Choroid plexus epithelial cell (primary cell): Measurements from ENCODE around the gene CRYZL1.

Experiments used
- DNase-seq: peaks from one replicate; pipeline ENCODE4 v3.0.0-alpha.2; 2010; ENCODE audit warnings: low read depth
- H3K4me3 ChIP-seq: 2 replicates; pipeline ENCODE4 v1.5.1; 2011; ENCODE audit warnings: low read depth, mild to moderate bottlenecking, control low read depth, low read length, moderate library complexity
- TF ChIP-seq, protein P1 (sequence below): conservative IDR thresholded peaks from 2 replicates; pipeline ENCODE4 v1.5.1; 2011; ENCODE audit warnings: low read depth, mild to moderate bottlenecking, control low read depth, inconsistent platforms, low read length, moderate library complexity

The CRYZL1 gene

DNA sequence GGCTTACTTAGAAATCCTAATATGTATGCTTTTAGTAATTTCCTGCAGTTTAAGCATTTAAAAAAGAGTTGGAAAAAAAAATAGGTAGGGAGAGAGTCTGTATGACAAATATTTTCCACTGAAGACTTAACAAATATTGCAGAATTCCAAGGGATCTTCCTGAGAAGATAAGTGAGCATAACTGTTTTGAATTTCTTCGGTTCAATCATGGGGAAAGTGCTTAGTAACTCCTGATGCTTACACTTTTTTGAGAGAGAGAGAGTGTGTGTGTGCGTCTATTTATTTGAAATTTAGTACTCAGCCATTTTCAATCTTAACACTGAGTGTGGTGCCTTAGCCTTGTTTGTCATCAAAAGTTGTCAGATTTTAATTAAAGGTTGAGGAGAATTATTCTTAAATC is 80.2 kb downstream of the CRYZL1 start:
- TF ChIP-seq, protein P1, sequence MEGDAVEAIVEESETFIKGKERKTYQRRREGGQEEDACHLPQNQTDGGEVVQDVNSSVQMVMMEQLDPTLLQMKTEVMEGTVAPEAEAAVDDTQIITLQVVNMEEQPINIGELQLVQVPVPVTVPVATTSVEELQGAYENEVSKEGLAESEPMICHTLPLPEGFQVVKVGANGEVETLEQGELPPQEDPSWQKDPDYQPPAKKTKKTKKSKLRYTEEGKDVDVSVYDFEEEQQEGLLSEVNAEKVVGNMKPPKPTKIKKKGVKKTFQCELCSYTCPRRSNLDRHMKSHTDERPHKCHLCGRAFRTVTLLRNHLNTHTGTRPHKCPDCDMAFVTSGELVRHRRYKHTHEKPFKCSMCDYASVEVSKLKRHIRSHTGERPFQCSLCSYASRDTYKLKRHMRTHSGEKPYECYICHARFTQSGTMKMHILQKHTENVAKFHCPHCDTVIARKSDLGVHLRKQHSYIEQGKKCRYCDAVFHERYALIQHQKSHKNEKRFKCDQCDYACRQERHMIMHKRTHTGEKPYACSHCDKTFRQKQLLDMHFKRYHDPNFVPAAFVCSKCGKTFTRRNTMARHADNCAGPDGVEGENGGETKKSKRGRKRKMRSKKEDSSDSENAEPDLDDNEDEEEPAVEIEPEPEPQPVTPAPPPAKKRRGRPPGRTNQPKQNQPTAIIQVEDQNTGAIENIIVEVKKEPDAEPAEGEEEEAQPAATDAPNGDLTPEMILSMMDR: no peak
- no peak for DNase-seq
- H3K4me3 ChIP-seq: no peak overlapping the region

DNA sequence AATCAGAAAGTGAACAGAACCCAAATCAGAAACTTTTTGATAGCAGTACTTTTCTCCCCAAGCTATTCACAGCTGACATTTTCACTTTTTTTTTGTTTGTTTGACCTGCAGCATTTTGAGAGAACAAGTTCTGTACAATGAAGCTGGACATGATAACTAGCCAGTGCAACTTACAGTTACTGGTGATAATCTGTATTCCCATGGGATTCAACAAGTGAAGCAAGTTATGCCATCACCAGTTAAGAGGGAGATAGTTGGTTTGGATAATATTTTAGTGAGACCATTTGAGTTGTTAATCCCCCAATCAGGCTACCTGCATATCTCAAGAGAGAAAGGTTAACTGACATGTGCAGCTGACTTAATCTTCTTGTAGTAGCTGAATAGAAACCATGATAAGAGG is 80.6 kb downstream of the CRYZL1 start:
- H3K4me3 ChIP-seq: no peak overlapping the region
- TF ChIP-seq, protein P1: no peak
- no peak for DNase-seq

DNA sequence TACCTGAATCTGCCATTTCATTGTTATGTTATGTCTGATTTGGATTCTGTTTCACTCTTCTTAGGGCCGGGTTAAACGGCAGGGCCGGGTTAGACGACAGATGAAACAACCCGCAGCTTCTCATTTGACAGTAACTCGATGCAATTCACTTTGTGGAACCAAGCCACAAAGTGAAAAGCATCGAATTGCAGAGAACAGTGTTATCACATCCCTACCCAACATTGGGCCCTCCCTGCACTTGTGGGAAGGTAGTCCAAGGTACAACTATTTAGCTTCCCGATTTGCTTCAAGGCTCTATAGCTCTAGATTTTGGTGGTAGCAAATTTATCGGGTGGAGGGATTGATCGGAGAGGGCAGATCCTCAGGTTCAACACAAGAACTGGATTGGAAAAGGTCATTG is 81.7 kb downstream of the CRYZL1 start:
- no peak for DNase-seq
- TF ChIP-seq, protein P1: no peak
- no peak overlapping the region for H3K4me3 ChIP-seq

DNA sequence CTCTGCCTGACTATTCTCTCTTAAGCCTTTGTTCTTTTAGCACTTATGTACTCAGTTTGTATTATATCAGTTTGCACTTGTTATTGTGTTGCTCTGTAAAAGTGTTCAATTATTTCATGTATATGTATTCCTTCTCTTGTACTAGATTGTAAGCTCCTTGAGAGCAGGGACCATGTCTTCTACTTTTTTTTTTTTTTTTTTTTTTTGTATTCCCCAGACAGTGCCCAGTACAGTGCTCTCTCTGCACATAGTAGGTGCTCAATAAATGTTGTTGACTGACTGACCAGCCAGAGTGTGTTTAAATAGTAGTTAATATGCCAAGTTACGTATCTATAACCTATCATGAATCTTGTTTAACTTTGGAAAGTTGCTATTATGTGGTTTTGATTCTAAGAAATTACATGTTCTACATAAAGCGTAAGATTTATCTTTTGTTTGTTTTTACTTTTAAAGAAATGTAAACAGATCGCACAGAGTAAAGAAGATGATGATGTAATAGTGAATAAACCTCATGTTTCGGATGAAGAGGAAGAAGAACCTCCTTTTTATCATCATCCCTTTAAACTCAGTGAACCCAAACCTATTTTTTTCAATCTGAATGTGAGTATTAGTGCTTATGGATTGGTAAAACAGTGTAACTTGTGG is 82.6 kb downstream of the CRYZL1 start:
- no peak overlapping the region for H3K4me3 ChIP-seq
- no peak for DNase-seq
- TF ChIP-seq, protein P1: no peak

DNA sequence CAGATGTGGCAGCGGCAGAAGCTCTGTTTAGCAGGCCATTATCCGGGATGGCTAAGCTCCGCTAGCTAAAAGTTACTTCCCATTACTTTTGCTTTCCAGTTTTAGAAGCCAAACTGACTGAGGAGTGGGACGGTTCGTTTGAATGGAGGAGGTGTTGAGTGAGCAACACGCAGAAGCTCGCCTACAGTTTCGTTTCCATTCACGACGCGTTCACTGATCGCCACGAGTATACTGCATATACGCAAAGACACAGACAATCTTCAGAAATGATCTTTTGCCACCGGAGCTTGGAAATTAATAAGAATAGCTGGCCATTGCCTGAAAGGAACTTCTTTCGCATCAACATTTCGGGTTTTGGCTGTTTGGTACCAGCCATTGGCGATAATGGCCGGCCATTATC is 84.1 kb downstream of the CRYZL1 start:
- TF ChIP-seq, protein P1: no peak
- no peak overlapping the region for H3K4me3 ChIP-seq
- no peak for DNase-seq

DNA sequence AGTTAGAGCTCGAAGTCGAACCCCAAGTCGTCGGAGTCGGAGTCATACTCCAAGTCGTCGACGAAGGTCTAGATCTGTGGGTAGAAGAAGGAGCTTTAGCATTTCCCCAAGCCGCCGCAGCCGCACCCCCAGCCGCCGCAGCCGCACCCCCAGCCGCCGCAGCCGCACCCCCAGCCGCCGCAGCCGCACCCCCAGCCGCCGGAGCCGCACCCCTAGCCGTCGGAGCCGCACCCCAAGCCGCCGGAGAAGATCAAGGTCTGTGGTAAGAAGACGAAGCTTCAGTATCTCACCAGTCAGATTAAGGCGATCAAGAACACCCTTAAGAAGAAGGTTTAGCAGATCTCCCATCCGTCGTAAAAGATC is 86.6 kb downstream of the CRYZL1 start:
- DNase-seq: no peak
- H3K4me3 ChIP-seq: no peak overlapping the region
- TF ChIP-seq, protein P1: no peak

DNA sequence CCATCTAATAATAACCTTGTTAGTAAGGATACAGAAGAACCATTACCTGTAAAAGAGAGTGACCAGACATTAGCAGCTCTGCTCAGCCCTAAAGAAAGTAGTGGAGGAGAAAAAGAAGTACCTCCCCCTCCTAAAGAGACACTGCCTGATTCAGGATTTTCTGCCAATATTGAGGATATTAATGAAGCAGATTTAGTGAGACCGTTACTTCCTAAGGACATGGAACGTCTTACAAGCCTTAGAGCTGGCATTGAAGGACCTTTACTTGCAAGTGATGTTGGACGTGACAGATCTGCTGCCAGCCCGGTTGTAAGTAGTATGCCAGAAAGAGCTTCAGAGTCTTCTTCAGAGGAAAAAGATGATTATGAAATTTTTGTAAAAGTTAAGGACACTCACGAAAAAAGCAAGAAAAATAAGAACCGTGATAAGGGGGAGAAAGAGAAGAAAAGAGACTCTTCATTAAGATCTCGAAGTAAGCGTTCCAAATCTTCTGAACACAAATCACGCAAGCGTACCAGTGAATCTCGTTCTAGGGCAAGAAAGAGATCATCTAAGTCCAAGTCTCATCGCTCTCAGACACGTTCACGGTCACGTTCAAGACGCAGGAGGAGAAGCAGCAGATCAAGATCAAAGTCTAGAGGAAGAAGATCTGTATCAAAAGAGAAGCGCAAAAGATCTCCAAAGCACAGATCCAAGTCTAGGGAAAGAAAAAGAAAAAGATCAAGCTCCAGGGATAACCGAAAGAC is 87.1 kb downstream of the CRYZL1 start:
- H3K4me3 ChIP-seq: no peak overlapping the region
- TF ChIP-seq, protein P1: no peak
- DNase-seq: no peak
